Measurements from ENCODE around the gene P2RX3.

DNA sequence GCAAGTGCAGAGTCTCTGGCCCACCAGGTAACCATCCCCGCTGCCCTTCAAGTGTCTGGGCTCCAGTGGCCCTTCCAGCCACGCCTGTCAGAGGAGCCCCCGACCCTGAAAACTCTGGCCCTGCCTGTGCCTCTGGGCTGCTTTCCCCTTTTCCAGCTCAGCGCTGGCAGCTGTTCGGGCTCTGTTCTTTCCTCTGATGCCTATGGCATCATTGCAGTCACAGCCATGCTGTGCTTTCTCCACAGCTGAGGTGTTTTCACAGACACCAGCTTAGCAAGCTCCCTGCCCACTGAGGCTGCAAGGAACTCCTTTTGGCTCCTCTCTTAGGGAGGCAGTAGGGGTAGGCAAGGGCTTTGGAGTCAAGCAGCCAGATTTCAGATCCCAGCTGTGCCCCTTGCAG, 21.2 kb downstream of the P2RX3 start:
- TF ChIP-seq POLR2A (IDR thresholded peaks at IDR 0.05) (no peak), EP300 (IDR thresholded peaks at IDR 0.05) (no peak), POLR2AphosphoS5 (IDR thresholded peaks at IDR 0.05) (no peak)
- TF ChIP-seq, protein P1, sequence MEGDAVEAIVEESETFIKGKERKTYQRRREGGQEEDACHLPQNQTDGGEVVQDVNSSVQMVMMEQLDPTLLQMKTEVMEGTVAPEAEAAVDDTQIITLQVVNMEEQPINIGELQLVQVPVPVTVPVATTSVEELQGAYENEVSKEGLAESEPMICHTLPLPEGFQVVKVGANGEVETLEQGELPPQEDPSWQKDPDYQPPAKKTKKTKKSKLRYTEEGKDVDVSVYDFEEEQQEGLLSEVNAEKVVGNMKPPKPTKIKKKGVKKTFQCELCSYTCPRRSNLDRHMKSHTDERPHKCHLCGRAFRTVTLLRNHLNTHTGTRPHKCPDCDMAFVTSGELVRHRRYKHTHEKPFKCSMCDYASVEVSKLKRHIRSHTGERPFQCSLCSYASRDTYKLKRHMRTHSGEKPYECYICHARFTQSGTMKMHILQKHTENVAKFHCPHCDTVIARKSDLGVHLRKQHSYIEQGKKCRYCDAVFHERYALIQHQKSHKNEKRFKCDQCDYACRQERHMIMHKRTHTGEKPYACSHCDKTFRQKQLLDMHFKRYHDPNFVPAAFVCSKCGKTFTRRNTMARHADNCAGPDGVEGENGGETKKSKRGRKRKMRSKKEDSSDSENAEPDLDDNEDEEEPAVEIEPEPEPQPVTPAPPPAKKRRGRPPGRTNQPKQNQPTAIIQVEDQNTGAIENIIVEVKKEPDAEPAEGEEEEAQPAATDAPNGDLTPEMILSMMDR (IDR thresholded peaks at IDR 0.05): no peak
